ENCODE data around the gene C18orf63. TPM values are rescaled to one million over a fixed set of nuclear protein-coding genes. Genes with fewer than 3 reads are reported as not detected.
A peak's percentile ranks its signal among the peaks of the same experiment; 100 is the strongest.

C18orf63 gene
- total RNA-seq, 1 experiment from 2014 or later: not detected

- DNase-seq (ENCODE audit: low read depth): no peak
These were observed 60.9 kb downstream of the C18orf63 start for GRCh38 chr18:74376523-74376922.

- no peak for DNase-seq (ENCODE audit: low read depth)
These were observed 62.1 kb downstream of the C18orf63 start for GRCh38 chr18:74377776-74378175.

GRCh38 chr18:74378179-74378682 lies 62.6 kb downstream of the C18orf63 start:
- DNase-seq (ENCODE audit: low read depth): peak; percentile 31

- no peak for DNase-seq (ENCODE audit: low read depth)
These were observed 65.3 kb downstream of the C18orf63 start for GRCh38 chr18:74380916-74381315.

- no peak for DNase-seq (ENCODE audit: low read depth)
These were observed 66.1 kb downstream of the C18orf63 start for GRCh38 chr18:74381621-74382295.

- DNase-seq (ENCODE audit: low read depth): no peak
These were observed 66.9 kb downstream of the C18orf63 start for GRCh38 chr18:74382481-74383017.

GRCh38 chr18:74387383-74387782 lies 71.7 kb downstream of the C18orf63 start:
- DNase-seq (ENCODE audit: low read depth): no peak

- no peak for DNase-seq (ENCODE audit: low read depth)
These were observed 72.6 kb downstream of the C18orf63 start for GRCh38 chr18:74388227-74388626.

GRCh38 chr18:74389171-74389927 lies 73.7 kb downstream of the C18orf63 start:
- no peak for DNase-seq (ENCODE audit: low read depth)

GRCh38 chr18:74389991-74390390 lies 74.4 kb downstream of the C18orf63 start:
- DNase-seq (ENCODE audit: low read depth): no peak

- no peak for DNase-seq (ENCODE audit: low read depth)
These were observed 75.3 kb downstream of the C18orf63 start for GRCh38 chr18:74390900-74391299.

- no peak for DNase-seq (ENCODE audit: low read depth)
These were observed 76.7 kb downstream of the C18orf63 start for GRCh38 chr18:74392323-74392722.

GRCh38 chr18:74395006-74395405 lies 79.4 kb downstream of the C18orf63 start:
- DNase-seq (ENCODE audit: low read depth): no peak

- no peak for DNase-seq (ENCODE audit: low read depth)
These were observed 80.1 kb downstream of the C18orf63 start for GRCh38 chr18:74395648-74396154.

- DNase-seq (ENCODE audit: low read depth): no peak
These were observed 80.8 kb downstream of the C18orf63 start for GRCh38 chr18:74396171-74397169.

GRCh38 chr18:74397572-74397971 lies 81.9 kb downstream of the C18orf63 start:
- DNase-seq (ENCODE audit: low read depth): no peak

GRCh38 chr18:74399091-74399887 lies 83.7 kb downstream of the C18orf63 start:
- DNase-seq (ENCODE audit: low read depth): no peak

GRCh38 chr18:74400813-74401212 lies 85.2 kb downstream of the C18orf63 start:
- DNase-seq (ENCODE audit: low read depth): no peak

GRCh38 chr18:74402806-74403433 lies 87.3 kb downstream of the C18orf63 start:
- no peak for DNase-seq (ENCODE audit: low read depth)

- DNase-seq (ENCODE audit: low read depth): no peak
These were observed 92.2 kb downstream of the C18orf63 start for GRCh38 chr18:74407888-74408287.

Data from RPMI7951 (cell line).